ENCODE measurements around the gene PDE8A.

Gene PDE8A

DNA sequence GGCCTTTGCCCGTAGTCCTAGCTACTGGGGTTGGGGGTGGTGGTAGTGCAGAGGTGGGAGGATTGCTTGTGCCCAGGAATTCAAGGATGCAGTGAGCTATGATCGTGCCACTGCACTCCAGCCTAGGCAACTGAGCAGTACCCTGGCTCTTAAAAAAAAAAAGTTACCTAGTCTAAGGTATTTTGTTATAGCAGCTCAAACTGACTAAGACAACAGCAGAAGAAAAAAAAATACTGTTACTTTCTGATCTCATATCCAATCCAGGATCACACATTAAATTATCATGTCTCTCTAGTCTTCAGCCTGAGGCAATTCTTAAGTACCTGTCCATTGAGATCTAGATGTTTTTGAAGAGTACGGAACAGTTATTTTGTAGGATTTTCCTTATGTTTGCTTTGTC, 39.8 kb downstream of the PDE8A start:
- Histone ChIP-seq H3K27me3 (ENCODE audit: control insufficient read depth in 2 of 2, insufficient read depth in 2 of 2, low read length in 2 of 2) (no peaks in the 10 kb centered on the region), H3K27ac (ENCODE audit: low read depth in 2 of 2, low read length in 2 of 2) (no peak overlapping the region), H3K36me3 (ENCODE audit: control insufficient read depth in 2 of 2, insufficient read depth in 2 of 2, low read length in 2 of 2) (no peaks in the 10 kb centered on the region), H3K4me1 (ENCODE audit: control insufficient read depth in 2 of 2, insufficient read depth in 2 of 2, low read length in 2 of 2) (peaks cover 22 to 32% of the 10 kb centered on the region in 2 donors), H3K9me3 (ENCODE audit: control insufficient read depth in 2 of 2, low read length in 2 of 2) (no peaks in the 10 kb centered on the region), H3K4me3 (ENCODE audit: low read length in 2 of 2) (no peak overlapping the region), H3K9ac (ENCODE audit: low read depth in 1 of 2, low read length in 2 of 2) (no peak overlapping the region)

DNA sequence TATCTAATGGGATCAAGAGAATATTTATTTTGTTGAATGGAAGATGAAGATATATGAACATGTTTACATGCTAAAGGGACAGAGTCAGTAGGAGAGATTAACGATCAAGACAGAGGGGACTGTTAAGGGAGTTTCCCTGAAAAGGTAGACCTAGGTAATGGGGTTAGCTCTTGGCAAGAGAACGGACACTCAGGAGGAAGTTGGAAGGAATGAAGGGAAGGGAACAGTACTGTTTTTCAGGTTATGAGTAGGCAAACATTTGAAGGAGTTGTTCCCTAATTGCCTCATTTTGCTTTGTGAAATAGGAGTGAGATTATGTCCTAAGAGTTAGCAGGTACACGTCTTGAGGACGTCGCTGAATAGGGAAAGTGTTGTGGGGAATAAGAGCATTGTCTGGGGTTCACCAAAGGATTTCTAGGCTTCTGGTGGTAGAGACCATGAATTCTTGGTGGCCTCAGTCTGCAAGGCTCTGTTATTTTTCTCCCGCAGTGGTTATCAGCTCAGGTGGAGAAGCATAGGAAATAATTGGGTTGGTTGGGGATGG, 41.3 kb downstream of the PDE8A start:
- no peaks in the 10 kb centered on the region for H3K9me3 ChIP-seq (ENCODE audit: control insufficient read depth in 2 of 2, low read length in 2 of 2)
- H3K9ac ChIP-seq (ENCODE audit: low read depth in 1 of 2, low read length in 2 of 2) = no peak overlapping the region
- no peak overlapping the region for H3K4me3 ChIP-seq (ENCODE audit: low read length in 2 of 2)
- H3K27ac ChIP-seq (ENCODE audit: low read depth in 2 of 2, low read length in 2 of 2) = peak overlapping the region in 1 of 2 donors; percentile 1
- H3K27me3 ChIP-seq (ENCODE audit: control insufficient read depth in 2 of 2, insufficient read depth in 2 of 2, low read length in 2 of 2) = no peaks in the 10 kb centered on the region
- peaks cover 36 to 37% of the 10 kb centered on the region in 2 donors for H3K4me1 ChIP-seq (ENCODE audit: control insufficient read depth in 2 of 2, insufficient read depth in 2 of 2, low read length in 2 of 2)
- H3K36me3 ChIP-seq (ENCODE audit: control insufficient read depth in 2 of 2, insufficient read depth in 2 of 2, low read length in 2 of 2) = no peaks in the 10 kb centered on the region

DNA sequence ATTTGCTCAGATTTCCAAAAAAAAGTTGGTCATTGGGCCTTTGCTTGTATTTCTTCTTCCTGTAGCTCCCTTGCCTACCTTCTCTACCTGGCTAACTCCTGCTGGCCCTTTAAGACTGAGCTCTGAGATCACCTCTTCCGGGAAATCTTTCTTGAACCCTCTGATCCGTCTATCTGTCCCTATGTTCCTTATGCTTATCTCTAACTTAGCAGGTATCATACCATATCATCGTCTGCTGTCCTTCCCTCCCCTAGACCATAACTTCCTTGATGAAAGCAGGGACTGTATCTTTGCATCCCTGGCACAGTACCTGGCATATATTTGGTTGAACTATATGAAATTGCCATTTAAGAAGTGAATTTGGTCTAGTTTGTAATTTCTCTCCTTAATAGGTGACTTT, 42.3 kb downstream of the PDE8A start:
- peaks cover 40 to 43% of the 10 kb centered on the region in 2 donors for H3K4me1 ChIP-seq (ENCODE audit: control insufficient read depth in 2 of 2, insufficient read depth in 2 of 2, low read length in 2 of 2)

GRCh38 chr15:85024509-85025336, 43.1 kb downstream of the PDE8A start:
- Histone ChIP-seq H3K9me3 (ENCODE audit: control insufficient read depth in 2 of 2, low read length in 2 of 2) (no peaks in the 10 kb centered on the region), H3K36me3 (ENCODE audit: control insufficient read depth in 2 of 2, insufficient read depth in 2 of 2, low read length in 2 of 2) (no peaks in the 10 kb centered on the region), H3K9ac (ENCODE audit: low read depth in 1 of 2, low read length in 2 of 2) (no peak overlapping the region), H3K27ac (ENCODE audit: low read depth in 2 of 2, low read length in 2 of 2) (peak overlapping the region in 1 of 2 donors; percentile 10), H3K4me3 (ENCODE audit: low read length in 2 of 2) (no peak overlapping the region), H3K27me3 (ENCODE audit: control insufficient read depth in 2 of 2, insufficient read depth in 2 of 2, low read length in 2 of 2) (no peaks in the 10 kb centered on the region), H3K4me1 (ENCODE audit: control insufficient read depth in 2 of 2, insufficient read depth in 2 of 2, low read length in 2 of 2) (peaks cover 44 to 50% of the 10 kb centered on the region in 2 donors)

More for the DNA sequence above, 42.3 kb downstream of the PDE8A start:
- H3K27me3 ChIP-seq (ENCODE audit: control insufficient read depth in 2 of 2, insufficient read depth in 2 of 2, low read length in 2 of 2) = no peaks in the 10 kb centered on the region
- no peaks in the 10 kb centered on the region for H3K36me3 ChIP-seq (ENCODE audit: control insufficient read depth in 2 of 2, insufficient read depth in 2 of 2, low read length in 2 of 2)
- no peaks in the 10 kb centered on the region for H3K9me3 ChIP-seq (ENCODE audit: control insufficient read depth in 2 of 2, low read length in 2 of 2)
- H3K27ac ChIP-seq (ENCODE audit: low read depth in 2 of 2, low read length in 2 of 2) = peak overlapping the region in 1 of 2 donors; percentile 10
- no peak overlapping the region for H3K4me3 ChIP-seq (ENCODE audit: low read length in 2 of 2)
- no peak overlapping the region for H3K9ac ChIP-seq (ENCODE audit: low read depth in 1 of 2, low read length in 2 of 2)

- no peak overlapping the region for H3K4me3 ChIP-seq (ENCODE audit: low read length in 2 of 2)
- peak overlapping the region in 1 of 2 donors; percentile 43 for H3K27ac ChIP-seq (ENCODE audit: low read depth in 2 of 2, low read length in 2 of 2)
These were observed 44.0 kb downstream of the PDE8A start for GRCh38 chr15:85025516-85026251.

GRCh38 chr15:85026304-85027032, 44.8 kb downstream of the PDE8A start:
- Histone ChIP-seq H3K36me3 (ENCODE audit: control insufficient read depth in 2 of 2, insufficient read depth in 2 of 2, low read length in 2 of 2) (no peaks in the 10 kb centered on the region), H3K27ac (ENCODE audit: low read depth in 2 of 2, low read length in 2 of 2) (peak overlapping the region in 1 of 2 donors; percentile 43), H3K4me1 (ENCODE audit: control insufficient read depth in 2 of 2, insufficient read depth in 2 of 2, low read length in 2 of 2) (peaks cover 57 to 66% of the 10 kb centered on the region in 2 donors), H3K9me3 (ENCODE audit: control insufficient read depth in 2 of 2, low read length in 2 of 2) (no peaks in the 10 kb centered on the region), H3K4me3 (ENCODE audit: low read length in 2 of 2) (no peak overlapping the region), H3K27me3 (ENCODE audit: control insufficient read depth in 2 of 2, insufficient read depth in 2 of 2, low read length in 2 of 2) (no peaks in the 10 kb centered on the region), H3K9ac (ENCODE audit: low read depth in 1 of 2, low read length in 2 of 2) (no peak overlapping the region)

More at GRCh38 chr15:85025516-85026251, 44.0 kb downstream of the PDE8A start:
- H3K4me1 ChIP-seq (ENCODE audit: control insufficient read depth in 2 of 2, insufficient read depth in 2 of 2, low read length in 2 of 2) = peaks cover 53 to 59% of the 10 kb centered on the region in 2 donors
- no peaks in the 10 kb centered on the region for H3K9me3 ChIP-seq (ENCODE audit: control insufficient read depth in 2 of 2, low read length in 2 of 2)
- no peaks in the 10 kb centered on the region for H3K27me3 ChIP-seq (ENCODE audit: control insufficient read depth in 2 of 2, insufficient read depth in 2 of 2, low read length in 2 of 2)
- no peaks in the 10 kb centered on the region for H3K36me3 ChIP-seq (ENCODE audit: control insufficient read depth in 2 of 2, insufficient read depth in 2 of 2, low read length in 2 of 2)
- H3K9ac ChIP-seq (ENCODE audit: low read depth in 1 of 2, low read length in 2 of 2) = no peak overlapping the region

- Histone ChIP-seq H3K9ac (ENCODE audit: low read depth in 1 of 2, low read length in 2 of 2) (no peak overlapping the region), H3K27ac (ENCODE audit: low read depth in 2 of 2, low read length in 2 of 2) (no peak overlapping the region), H3K36me3 (ENCODE audit: control insufficient read depth in 2 of 2, insufficient read depth in 2 of 2, low read length in 2 of 2) (no peaks in the 10 kb centered on the region), H3K4me3 (ENCODE audit: low read length in 2 of 2) (no peak overlapping the region), H3K4me1 (ENCODE audit: control insufficient read depth in 2 of 2, insufficient read depth in 2 of 2, low read length in 2 of 2) (peaks cover 61 to 71% of the 10 kb centered on the region in 2 donors), H3K9me3 (ENCODE audit: control insufficient read depth in 2 of 2, low read length in 2 of 2) (no peaks in the 10 kb centered on the region), H3K27me3 (ENCODE audit: control insufficient read depth in 2 of 2, insufficient read depth in 2 of 2, low read length in 2 of 2) (no peaks in the 10 kb centered on the region)
These were observed 45.4 kb downstream of the PDE8A start for GRCh38 chr15:85027033-85027380.

DNA sequence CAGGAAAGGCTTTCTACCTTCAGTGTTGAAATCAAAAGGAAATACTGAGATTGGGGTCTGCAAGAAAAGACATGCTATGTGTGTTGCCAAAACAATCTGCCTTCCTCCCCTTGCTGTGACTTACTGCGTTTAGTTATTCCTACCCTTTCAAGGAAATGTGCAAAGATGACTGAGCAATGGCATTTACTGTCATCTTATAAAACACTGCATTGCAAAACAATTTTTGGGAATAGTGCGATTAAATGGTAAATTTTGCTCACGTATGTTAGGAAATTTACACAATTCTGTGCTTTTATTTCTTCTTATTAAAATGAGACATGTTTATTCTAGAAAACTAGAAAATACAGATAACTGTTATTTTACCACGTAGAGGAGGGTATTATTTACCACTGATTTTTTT, 45.8 kb downstream of the PDE8A start:
- Histone ChIP-seq H3K27ac (ENCODE audit: low read depth in 2 of 2, low read length in 2 of 2) (no peak overlapping the region), H3K9ac (ENCODE audit: low read depth in 1 of 2, low read length in 2 of 2) (no peak overlapping the region), H3K27me3 (ENCODE audit: control insufficient read depth in 2 of 2, insufficient read depth in 2 of 2, low read length in 2 of 2) (no peaks in the 10 kb centered on the region), H3K4me1 (ENCODE audit: control insufficient read depth in 2 of 2, insufficient read depth in 2 of 2, low read length in 2 of 2) (peaks cover 61 to 73% of the 10 kb centered on the region in 2 donors), H3K4me3 (ENCODE audit: low read length in 2 of 2) (no peak overlapping the region), H3K36me3 (ENCODE audit: control insufficient read depth in 2 of 2, insufficient read depth in 2 of 2, low read length in 2 of 2) (no peaks in the 10 kb centered on the region), H3K9me3 (ENCODE audit: control insufficient read depth in 2 of 2, low read length in 2 of 2) (no peaks in the 10 kb centered on the region)

- Histone ChIP-seq H3K27me3 (ENCODE audit: control insufficient read depth in 2 of 2, insufficient read depth in 2 of 2, low read length in 2 of 2) (no peaks in the 10 kb centered on the region), H3K9me3 (ENCODE audit: control insufficient read depth in 2 of 2, low read length in 2 of 2) (no peaks in the 10 kb centered on the region), H3K4me1 (ENCODE audit: control insufficient read depth in 2 of 2, insufficient read depth in 2 of 2, low read length in 2 of 2) (peaks cover 69 to 72% of the 10 kb centered on the region in 2 donors), H3K36me3 (ENCODE audit: control insufficient read depth in 2 of 2, insufficient read depth in 2 of 2, low read length in 2 of 2) (no peaks in the 10 kb centered on the region), H3K27ac (ENCODE audit: low read depth in 2 of 2, low read length in 2 of 2) (no peak overlapping the region), H3K4me3 (ENCODE audit: low read length in 2 of 2) (no peak overlapping the region), H3K9ac (ENCODE audit: low read depth in 1 of 2, low read length in 2 of 2) (no peak overlapping the region)
These were observed 46.8 kb downstream of the PDE8A start for GRCh38 chr15:85028416-85028815.
